GM12878 (cell line): ENCODE data around the gene AKT3. TPM values are rescaled to one million over a fixed set of nuclear protein-coding genes. Genes with fewer than 3 reads are reported as not detected.

Source experiments
- ATAC-seq: fragments of 200-7000 bp; cut with Tn5 transposase; 3 replicates; pipeline ENCODE4 v1.9.1; 2020; ENCODE audit warnings: mild to moderate bottlenecking, moderate library complexity
- BruUV-seq: library from RNA; stranded (reverse); fragments of 400-500 nt; replicated peaks from 2 replicates; lab custom pipeline; 2021; lab: Mats Ljungman, UMichigan
- CTCF ChIA-PET: fragments of 300-600 bp; sonication (Branson Sonifier 250); formaldehyde crosslinking; extraction: SDS; loops from one replicate; lab custom pipeline; 2021; ENCODE audit warnings: inconsistent platforms; lab: Yijun Ruan, JAX
- POLR2A ChIA-PET: fragments of 350-600 bp; formaldehyde crosslinking; extraction: SDS; loops from one replicate; lab custom pipeline; 2021; ENCODE audit warnings: inconsistent platforms; lab: Charles Lee
- RAD21 ChIA-PET: fragments of 300-600 bp; sonication (Branson Sonifier 250); formaldehyde crosslinking; loops from one replicate; lab custom pipeline; 2023; ENCODE audit warnings: antibody characterized with exemption; ENCODE audit not compliant: unreplicated experiment; lab: Charles Lee
- SMC1A ChIA-PET: fragments of 300-600 bp; sonication (Branson Sonifier 250); formaldehyde crosslinking; loops from one replicate; lab custom pipeline; 2023; ENCODE audit not compliant: unreplicated experiment, uncharacterized antibody; lab: Charles Lee
- DNase-seq: peaks from one replicate; pipeline ENCODE4 v3.0.0-alpha.2; 2011; ENCODE audit warnings: low read depth, low spot score
- FAIRE-seq: peaks from 3 replicates; lab custom pipeline; 2011; peaks lifted over from hg19 to GRCh38; lab: Jason Lieb, UNC
- H2AFZ ChIP-seq: 2 replicates; pipeline ENCODE4 v1.6.0; 2011; ENCODE audit warnings: low read depth, low read length, control low read depth; ENCODE audit not compliant: control insufficient read depth
- H3K27ac ChIP-seq: 2 replicates; pipeline ENCODE4 v1.5.1; 2011; ENCODE audit warnings: control low read depth; ENCODE audit not compliant: control insufficient read depth, insufficient read depth
- H3K27me3 ChIP-seq, 2 experiments: replicated peaks in 1 of 2; 2 replicates each; pipeline versions ENCODE4 v1.6.0 to v1.6.1; 2011; ENCODE audit warnings: low read length in 1 of 2; ENCODE audit not compliant: control insufficient read depth in 2 of 2, insufficient read depth in 2 of 2
- H3K36me3 ChIP-seq, 2 experiments: 2 replicates each; pipeline ENCODE4 v1.5.1; 2011; ENCODE audit warnings: low read length in 1 of 2; ENCODE audit not compliant: control insufficient read depth in 2 of 2, insufficient read depth in 2 of 2
- H3K4me1 ChIP-seq: 2 replicates; pipeline ENCODE4 v1.6.1; 2011; ENCODE audit warnings: mild to moderate bottlenecking, low read length, moderate library complexity, mixed read lengths; ENCODE audit not compliant: control insufficient read depth, insufficient read depth
- H3K4me2 ChIP-seq: 2 replicates; pipeline ENCODE4 v1.6.0; 2011; ENCODE audit warnings: control low read depth; ENCODE audit not compliant: control insufficient read depth, insufficient read depth
- H3K4me3 ChIP-seq: fragments of 200-600 bp; sonication (generic); 2 replicates; pipeline ENCODE4 v1.5.1; 2016
- H3K79me2 ChIP-seq: 2 replicates; pipeline ENCODE4 v1.6.0; 2011; ENCODE audit warnings: low read length; ENCODE audit not compliant: control insufficient read depth, insufficient read depth
- H3K9ac ChIP-seq: 2 replicates; pipeline ENCODE4 v1.8.0; 2011; ENCODE audit warnings: low read length, control low read depth, mixed read lengths; ENCODE audit not compliant: control insufficient read depth, insufficient read depth
- H3K9me3 ChIP-seq: replicated peaks from 3 replicates; pipeline ENCODE4 v1.5.1; 2011; ENCODE audit warnings: mild to moderate bottlenecking, low read length; ENCODE audit not compliant: control insufficient read depth, insufficient read depth
- H4K20me1 ChIP-seq: 2 replicates; pipeline ENCODE4 v1.6.0; 2011; ENCODE audit not compliant: control insufficient read depth, insufficient read depth
- ASH2L ChIP-seq: fragments of 300-600, 200-600 bp; sonication (generic); IDR thresholded peaks from 2 replicates; pipeline ENCODE4 v1.6.1; 2017; ENCODE audit warnings: low read depth, mild to moderate bottlenecking, borderline replicate concordance
- ATF2 ChIP-seq: IDR thresholded peaks from 2 replicates; pipeline ENCODE4 v1.6.1; 2012; ENCODE audit warnings: low read length, inconsistent platforms
- CREB1 ChIP-seq: IDR thresholded peaks from 2 replicates; pipeline ENCODE4 v1.6.1; 2012; ENCODE audit warnings: low read depth, mild to moderate bottlenecking, inconsistent platforms
- DPF2 ChIP-seq: fragments of 450-650 bp; IDR thresholded peaks from 2 replicates; pipeline ENCODE4 v1.6.1; 2017; ENCODE audit warnings: mild to moderate bottlenecking
- E2F8 ChIP-seq: fragments of 450-650 bp; IDR thresholded peaks from 2 replicates; pipeline ENCODE4 v1.6.1; 2018; ENCODE audit warnings: mild to moderate bottlenecking, low read depth, moderate library complexity; ENCODE audit not compliant: partially characterized antibody
- ELK1 ChIP-seq: IDR thresholded peaks from 2 replicates; pipeline ENCODE4 v1.6.1; 2012; ENCODE audit warnings: low read depth, low read length, improper control_type of control experiment
- MXI1 ChIP-seq: fragments of 150-350 bp; IDR thresholded peaks from 2 replicates; pipeline ENCODE4 v1.6.1; 2011; ENCODE audit warnings: low read depth, mild to moderate bottlenecking, inconsistent platforms, low read length, improper control_type of control experiment
- NBN ChIP-seq: fragments of 450-650 bp; IDR thresholded peaks from 2 replicates; pipeline ENCODE4 v1.6.1; 2016
- NFYA ChIP-seq: IDR thresholded peaks from 2 replicates; pipeline ENCODE4 v1.6.1; 2011; ENCODE audit warnings: low read depth, mild to moderate bottlenecking, low read length, improper control_type of control experiment, borderline replicate concordance
- NR2C1 ChIP-seq: fragments of 450-650 bp; IDR thresholded peaks from 2 replicates; pipeline ENCODE4 v1.6.1; 2017; ENCODE audit warnings: antibody characterized with exemption, mild to moderate bottlenecking, moderate library complexity
- POLR2A ChIP-seq: IDR thresholded peaks from 2 replicates; pipeline ENCODE4 v1.6.1; 2011; ENCODE audit warnings: low read depth, mild to moderate bottlenecking, low read length
- RELB ChIP-seq: fragments of 450-650 bp; IDR thresholded peaks from 2 replicates; pipeline ENCODE4 v1.6.1; 2017; ENCODE audit warnings: low read depth, mild to moderate bottlenecking, moderate library complexity
- SIN3A ChIP-seq: IDR thresholded peaks from 2 replicates; pipeline ENCODE4 v1.6.1; 2012; ENCODE audit warnings: low read depth, low read length, improper control_type of control experiment
- SUPT20H ChIP-seq: IDR thresholded peaks from 2 replicates; pipeline ENCODE4 v1.6.1; 2011; ENCODE audit warnings: low read depth, mild to moderate bottlenecking, low read length, moderate library complexity, borderline replicate concordance; ENCODE audit not compliant: control insufficient read depth
- TCF3 ChIP-seq: IDR thresholded peaks from 2 replicates; pipeline ENCODE4 v1.6.1; 2012; ENCODE audit warnings: low read depth, mild to moderate bottlenecking, low read length, borderline replicate concordance; ENCODE audit not compliant: insufficient read depth
- WGBS: methylation state at CpG from one replicate; pipeline ENCODE4 v1.1.6; 2016; ENCODE audit warnings: low lambda C conversion rate; ENCODE audit not compliant: insufficient replicate concordance, insufficient coverage; ENCODE audit errors: missing lambda C conversion rate; 5-methylcytosine and 5-hydroxymethylcytosine counted together
- in situ Hi-C: fragments of 300-500 bp; cut with MboI; formaldehyde crosslinking; loops from 9 replicates; pipeline ENCODE4 v1.14.3; 2018; ENCODE audit warnings: mixed read lengths
- intact Hi-C: fragments of 100-400 bp; cut with micrococcal nuclease; formaldehyde crosslinking; loops from one replicate; pipeline ENCODE4 v1.14.2; 2022; ENCODE audit not compliant: unreplicated experiment
- polyA plus RNA-seq, 11 experiments: library from polyadenylated mRNA; depleted of rRNA in 4 of 11; unstranded in 6 of 11; stranded (reverse) in 5 of 11; fragments of >200 nt; fragmentation: Nextera tagmentation in 4 of 11; fragmentation: Illumina TruSeq in 1 of 11; extraction: Ambion mirVana in 4 of 11; extraction: Trizol in 1 of 11; gene quantifications; 1 replicate in 1 of 11; 2 replicates in 10 of 11; pipeline versions ENCODE4 v1.2.1 to v1.2.3, GENCODE V29; 2011 to 2016; ENCODE audit warnings: inconsistent platforms in 2 of 11, missing spikeins in 2 of 11, low read depth in 1 of 11
- total RNA-seq, 4 experiments: library from RNA; depleted of rRNA in 3 of 4; stranded (reverse); fragments of >200 nt in 3 of 4; fragmentation: Illumina TruSeq in 1 of 4; extraction: Trizol in 1 of 4; gene quantifications; 2 replicates each; pipeline versions ENCODE4 v1.2.1 to v1.2.3, GENCODE V29; 2013 to 2021

The AKT3 gene
- total and polyA plus RNA-seq, 10 of the 15 experiments (the other 5 are each of a cell fraction or from before 2014, with no cell fraction given): 0.03 to 0.56 (median 0.19) TPM

GRCh38 chr1:243496806-243497205, 353.2 kb downstream of the AKT3 start:
- no peaks in the 10 kb centered on the region for H3K4me1 ChIP-seq
- in situ Hi-C loops: no loop called here
- no peak overlapping the region for H3K27ac ChIP-seq
- CTCF ChIA-PET: no interaction called here
- POLR2A ChIA-PET: no interaction called here
- intact Hi-C loops: no loop called here
- no peak for FAIRE-seq
- 96% methylated on average over 11 of the region's 11 CpGs for WGBS
- DNase-seq: no peak
- no peak overlapping the region for H3K4me2 ChIP-seq
- no peak for TF ChIP-seq SIN3A
- no peak for TF ChIP-seq ATF2
- no peak for TF ChIP-seq SUPT20H
- no peak for TF ChIP-seq NFYA
- TF ChIP-seq E2F8: no peak
- TF ChIP-seq MXI1: no peak
- no peak for TF ChIP-seq ELK1
- no peak for TF ChIP-seq TCF3
- no peak for TF ChIP-seq NR2C1
- TF ChIP-seq RELB: no peak
- TF ChIP-seq POLR2A: no peak
- no peak for TF ChIP-seq DPF2
- TF ChIP-seq NBN: no peak
- TF ChIP-seq ASH2L: no peak
- TF ChIP-seq CREB1: no peak
- H2AFZ ChIP-seq: no peak overlapping the region
- RAD21 ChIA-PET: no interaction called here
- H3K4me3 ChIP-seq: no peak overlapping the region
- no peaks in the 10 kb centered on the region; a peak in 1 of 4 replicates for H3K36me3 ChIP-seq
- no peaks in the 10 kb centered on the region for H3K27me3 ChIP-seq
- H3K9me3 ChIP-seq: no peaks in the 10 kb centered on the region
- no peak overlapping the region for H3K9ac ChIP-seq
- no peaks in the 10 kb centered on the region for H3K79me2 ChIP-seq
- SMC1A ChIA-PET: no interaction called here
- BruUV-seq: no TSS peak
- ATAC-seq: no peak
- H4K20me1 ChIP-seq: no peaks in the 10 kb centered on the region
